OCI-LY3 (cell line): Measurements from ENCODE around the gene CSTPP1.

Source experiments
- H2AFZ ChIP-seq: fragments of 200-600, 300-600 bp; shearing (Covaris generic); 2 replicates; pipeline ENCODE4 v1.6.0; 2014; ENCODE audit warnings: antibody characterized with exemption, low read depth, low read length
- H3K27ac ChIP-seq: fragments of 200-600, 300-600 bp; sonication (generic); 2 replicates; pipeline ENCODE4 v1.5.1; 2014; ENCODE audit warnings: mild to moderate bottlenecking, low read length, moderate library complexity, mixed read lengths
- H3K27me3 ChIP-seq: fragments of 200-600, 300-600 bp; sonication (generic); 2 replicates; pipeline ENCODE4 v1.6.1; 2014; ENCODE audit warnings: low read depth, low read length, mixed read lengths
- H3K36me3 ChIP-seq: fragments of 200-600, 300-600 bp; sonication (generic); replicated peaks from 2 replicates; pipeline ENCODE3; 2014; ENCODE audit warnings: low read depth, low read length, mixed read lengths
- H3K4me1 ChIP-seq: fragments of 300-600, 200-600 bp; sonication (generic); 2 replicates; pipeline ENCODE4 v1.6.1; 2014; ENCODE audit warnings: low read length, mixed read lengths
- H3K4me2 ChIP-seq: fragments of 200-600, 300-600 bp; sonication (generic); 2 replicates; pipeline ENCODE4 v1.6.1; 2014; ENCODE audit warnings: low read length, mixed read lengths
- H3K4me3 ChIP-seq: fragments of 300-600, 200-600 bp; sonication (generic); 2 replicates; pipeline ENCODE4 v1.5.1; 2014; ENCODE audit warnings: antibody characterized with exemption, mild to moderate bottlenecking, low read length, moderate library complexity
- H3K79me2 ChIP-seq: fragments of 300-600, 200-600 bp; shearing (Covaris generic); 2 replicates; pipeline ENCODE4 v1.6.1; 2014; ENCODE audit warnings: mild to moderate bottlenecking, low read length, mixed read lengths
- H3K9ac ChIP-seq: fragments of 300-600, 200-600 bp; shearing (Covaris generic); 2 replicates; pipeline ENCODE4 v1.6.0; 2014; ENCODE audit warnings: mild to moderate bottlenecking, low read length, moderate library complexity
- H3K9me3 ChIP-seq: fragments of 200-600, 300-600 bp; shearing (Covaris generic); 2 replicates; pipeline ENCODE4 v1.6.1; 2014; ENCODE audit warnings: low read length, mixed read lengths; ENCODE audit not compliant: insufficient read depth
- H4K20me1 ChIP-seq: fragments of 200-600, 300-600 bp; sonication (generic); 2 replicates; pipeline ENCODE4 v1.6.1; 2016; ENCODE audit warnings: low read length, mixed read lengths; ENCODE audit not compliant: insufficient read depth
- EZH2phosphoT487 ChIP-seq: fragments of 200-600 bp; shearing (Covaris generic); IDR thresholded peaks from 2 replicates; pipeline ENCODE4 v1.6.1; 2018; ENCODE audit warnings: antibody characterized with exemption, mixed run types, low read depth
- TF ChIP-seq, protein P1 (sequence below): fragments of 200-600, 300-600 bp; sonication (generic); IDR thresholded peaks from 2 replicates; pipeline ENCODE4 v1.5.1; 2014; ENCODE audit warnings: antibody characterized with exemption, low read length, low read depth

CSTPP1 gene

DNA sequence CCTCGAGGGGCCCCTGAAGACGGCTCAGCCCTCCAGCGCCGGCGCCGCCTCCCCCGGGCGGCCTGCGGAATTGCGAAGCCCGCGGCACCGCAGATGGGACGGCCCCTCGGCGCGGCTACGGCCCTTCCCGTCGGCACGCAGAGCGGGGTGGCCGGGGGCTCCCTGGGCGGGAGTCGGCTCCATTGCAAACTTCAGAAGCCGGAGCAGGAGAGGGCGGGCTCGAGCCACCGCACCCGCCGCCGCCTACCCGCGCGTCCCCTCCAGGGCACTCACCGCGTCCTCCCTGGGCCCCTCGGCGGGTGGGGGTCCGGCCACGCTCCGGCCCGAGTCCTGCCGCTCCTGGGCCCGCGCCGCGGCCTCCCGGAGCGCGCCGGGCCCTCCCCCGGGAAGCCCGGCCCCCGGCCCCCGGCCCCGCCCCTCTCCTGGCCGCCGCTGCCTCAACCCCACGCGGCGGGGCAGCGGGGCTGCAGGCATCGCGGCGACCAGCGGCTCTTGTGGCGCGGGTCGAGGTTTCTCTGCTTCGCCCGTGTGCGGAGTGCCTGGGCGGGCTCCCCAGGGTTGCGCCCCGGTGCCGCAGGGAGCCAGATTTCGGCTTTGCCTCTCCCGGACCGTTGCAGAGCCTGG is 249.6 kb downstream of the CSTPP1 start, which contains the start of gene PACSIN3:
Gene PACSIN3 (minus strand): TSS at position 359 of the 624 bp plus-strand sequence. CDS start 3,707 bp downstream, outside the sequence.
- Histone ChIP-seq H3K27me3 (no peaks in the 10 kb centered on the region), H3K9me3 (no peaks in the 10 kb centered on the region), H3K4me1 (no peaks in the 10 kb centered on the region), H3K27ac (no peak within 1 kb of the TSS), H3K4me3 (no peak within 1 kb of the TSS), H3K9ac (no peak within 1 kb of the TSS), H2AFZ (no peak within 1 kb of the TSS), H3K4me2 (no peak within 1 kb of the TSS), H3K79me2 (no peaks in the 10 kb centered on the region), H4K20me1 (no peaks in the 10 kb centered on the region), H3K36me3 (no peaks in the 10 kb centered on the region)
- TF ChIP-seq, protein P1, sequence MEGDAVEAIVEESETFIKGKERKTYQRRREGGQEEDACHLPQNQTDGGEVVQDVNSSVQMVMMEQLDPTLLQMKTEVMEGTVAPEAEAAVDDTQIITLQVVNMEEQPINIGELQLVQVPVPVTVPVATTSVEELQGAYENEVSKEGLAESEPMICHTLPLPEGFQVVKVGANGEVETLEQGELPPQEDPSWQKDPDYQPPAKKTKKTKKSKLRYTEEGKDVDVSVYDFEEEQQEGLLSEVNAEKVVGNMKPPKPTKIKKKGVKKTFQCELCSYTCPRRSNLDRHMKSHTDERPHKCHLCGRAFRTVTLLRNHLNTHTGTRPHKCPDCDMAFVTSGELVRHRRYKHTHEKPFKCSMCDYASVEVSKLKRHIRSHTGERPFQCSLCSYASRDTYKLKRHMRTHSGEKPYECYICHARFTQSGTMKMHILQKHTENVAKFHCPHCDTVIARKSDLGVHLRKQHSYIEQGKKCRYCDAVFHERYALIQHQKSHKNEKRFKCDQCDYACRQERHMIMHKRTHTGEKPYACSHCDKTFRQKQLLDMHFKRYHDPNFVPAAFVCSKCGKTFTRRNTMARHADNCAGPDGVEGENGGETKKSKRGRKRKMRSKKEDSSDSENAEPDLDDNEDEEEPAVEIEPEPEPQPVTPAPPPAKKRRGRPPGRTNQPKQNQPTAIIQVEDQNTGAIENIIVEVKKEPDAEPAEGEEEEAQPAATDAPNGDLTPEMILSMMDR = no peak
- no peak for TF ChIP-seq EZH2phosphoT487

DNA sequence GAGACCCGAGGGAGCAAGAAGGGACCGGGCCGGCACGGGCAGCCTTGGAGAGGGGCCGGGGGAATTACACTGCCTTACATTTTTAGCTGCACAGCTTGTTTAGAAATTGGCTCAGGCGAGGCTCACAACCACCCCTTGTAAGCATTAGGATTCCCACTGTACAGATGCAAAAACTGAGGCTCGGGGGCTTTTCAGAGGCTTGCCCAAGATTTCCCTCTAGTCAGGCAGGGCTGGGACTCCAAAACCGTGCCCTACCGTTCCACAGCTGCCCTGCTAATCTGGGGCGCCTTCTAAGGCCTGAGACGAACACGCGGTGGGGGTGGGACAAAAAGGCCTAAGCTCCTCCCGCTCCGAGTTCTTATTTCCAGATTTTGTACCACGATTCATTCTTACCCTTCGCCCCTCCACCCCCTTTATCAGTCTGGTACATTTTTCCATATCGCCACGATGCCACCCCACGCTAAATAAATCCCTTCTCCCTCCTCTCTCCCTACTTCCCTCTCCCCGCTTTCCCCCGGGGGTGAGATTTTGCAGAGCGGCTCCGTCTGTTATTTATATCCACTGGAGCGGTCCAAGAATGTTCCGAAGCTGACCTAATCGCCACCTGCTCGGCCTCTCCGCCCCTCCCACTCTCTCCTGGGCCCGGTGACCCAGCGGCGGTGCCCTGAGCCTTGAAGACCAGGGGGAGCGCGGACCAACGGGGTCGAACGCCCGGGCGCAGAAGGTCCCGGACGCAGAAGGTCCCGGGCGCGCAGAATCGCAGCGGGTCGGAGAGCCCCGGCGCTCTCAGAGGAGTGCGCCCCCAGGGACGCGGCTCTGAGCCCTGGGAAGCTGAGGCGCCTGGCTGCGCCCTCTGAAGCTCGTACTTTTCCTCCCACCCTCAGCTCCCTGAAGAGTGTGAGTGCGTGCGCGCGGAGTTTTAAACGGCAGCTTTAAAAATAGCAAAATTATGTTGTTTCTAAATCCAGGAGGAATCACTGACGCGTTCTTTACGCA is 250.4 kb downstream of the CSTPP1 start:
- no peak overlapping the region for H3K9ac ChIP-seq
- H3K4me3 ChIP-seq = no peak overlapping the region
- H3K79me2 ChIP-seq = no peaks in the 10 kb centered on the region
- H4K20me1 ChIP-seq = no peaks in the 10 kb centered on the region
- H3K36me3 ChIP-seq = no peaks in the 10 kb centered on the region
- H3K9me3 ChIP-seq = no peaks in the 10 kb centered on the region
- H2AFZ ChIP-seq = no peak overlapping the region
- H3K4me2 ChIP-seq = no peak overlapping the region
- no peaks in the 10 kb centered on the region for H3K27me3 ChIP-seq
- no peak overlapping the region for H3K27ac ChIP-seq
- H3K4me1 ChIP-seq = no peaks in the 10 kb centered on the region
- TF ChIP-seq, protein P1 = no peak
- no peak for TF ChIP-seq EZH2phosphoT487

DNA sequence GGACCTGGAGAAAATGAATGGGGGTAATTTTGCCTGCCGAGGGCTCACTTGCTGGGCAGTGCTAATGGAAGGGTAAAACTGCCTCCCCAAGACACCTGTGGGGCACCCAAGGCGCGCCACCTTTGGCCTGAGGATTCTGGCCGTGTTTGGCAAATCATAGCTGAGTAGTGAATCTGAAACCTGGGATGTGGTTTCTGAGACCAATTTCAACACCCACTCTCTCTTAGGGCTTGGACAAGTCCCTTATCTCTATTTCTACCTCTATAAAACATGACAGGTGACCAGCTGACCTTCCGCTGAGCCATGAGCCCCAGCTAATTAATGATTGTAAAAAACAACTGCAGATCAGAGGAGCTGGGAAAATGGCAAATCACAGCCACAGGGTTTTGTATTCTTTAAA is 251.2 kb downstream of the CSTPP1 start:
- Histone ChIP-seq H3K4me3 (no peak overlapping the region), H3K4me1 (no peaks in the 10 kb centered on the region), H3K9ac (no peak overlapping the region), H3K27me3 (no peaks in the 10 kb centered on the region), H2AFZ (no peak overlapping the region), H3K36me3 (no peaks in the 10 kb centered on the region), H3K79me2 (no peaks in the 10 kb centered on the region), H3K4me2 (no peak overlapping the region), H4K20me1 (no peaks in the 10 kb centered on the region), H3K27ac (no peak overlapping the region), H3K9me3 (no peaks in the 10 kb centered on the region)
- TF ChIP-seq, protein P1 = no peak
- TF ChIP-seq EZH2phosphoT487 = no peak

DNA sequence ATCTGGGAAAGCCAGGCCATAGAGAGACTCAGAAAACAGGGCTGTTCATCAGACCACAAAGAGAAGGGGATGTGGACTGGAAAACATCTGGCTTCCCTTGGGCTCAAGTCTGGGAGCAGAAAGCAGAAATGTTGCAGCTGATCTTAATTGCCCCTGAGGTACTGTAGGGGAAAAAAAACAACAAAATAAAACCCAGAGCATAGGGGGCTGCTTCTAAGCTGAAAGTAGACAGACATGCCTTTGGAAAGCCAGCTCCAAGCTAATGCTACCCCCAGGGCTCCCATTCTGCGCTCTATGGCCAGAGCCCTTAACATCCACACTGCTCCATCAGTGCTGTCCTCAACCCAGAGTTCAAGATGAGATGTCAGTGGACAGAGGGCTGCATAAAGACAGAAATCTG is 251.7 kb downstream of the CSTPP1 start:
- no peak overlapping the region for H3K4me3 ChIP-seq
- no peaks in the 10 kb centered on the region for H3K79me2 ChIP-seq
- no peaks in the 10 kb centered on the region for H3K9me3 ChIP-seq
- H3K4me1 ChIP-seq = no peaks in the 10 kb centered on the region
- H3K36me3 ChIP-seq = no peaks in the 10 kb centered on the region
- no peak overlapping the region for H3K27ac ChIP-seq
- no peak overlapping the region for H2AFZ ChIP-seq
- TF ChIP-seq EZH2phosphoT487 = no peak
- TF ChIP-seq, protein P1 = no peak
- no peak overlapping the region for H3K9ac ChIP-seq
- no peaks in the 10 kb centered on the region for H4K20me1 ChIP-seq
- no peak overlapping the region for H3K4me2 ChIP-seq
- H3K27me3 ChIP-seq = no peaks in the 10 kb centered on the region
